ENCODE results near the gene ZFP42.
"Not testable (repeated sequence)": the region's sequence is repeated elsewhere in the genome, so short reads cannot be mapped to it uniquely, and the experiment has no call there.

The ZFP42 gene

GRCh38 chr4:188018262-188018661 lies 22.7 kb downstream of the ZFP42 start:
- DNase-seq (ENCODE audit: low read depth in 1 of 2, low spot score in 1 of 2) = no peak

- DNase-seq (ENCODE audit: low read depth in 1 of 2, low spot score in 1 of 2) = no peak
These were observed 26.1 kb downstream of the ZFP42 start for GRCh38 chr4:188021548-188022249.

- no peak for DNase-seq (ENCODE audit: low read depth in 1 of 2, low spot score in 1 of 2)
These were observed 28.1 kb downstream of the ZFP42 start for GRCh38 chr4:188023682-188024081.

- no peak for DNase-seq (ENCODE audit: low read depth in 1 of 2, low spot score in 1 of 2)
These were observed 29.9 kb downstream of the ZFP42 start for GRCh38 chr4:188025476-188025875.

GRCh38 chr4:188029114-188029513 lies 33.5 kb downstream of the ZFP42 start:
- DNase-seq (ENCODE audit: low read depth in 1 of 2, low spot score in 1 of 2) = no peak

GRCh38 chr4:188030401-188030800 lies 34.8 kb downstream of the ZFP42 start:
- no peak for DNase-seq (ENCODE audit: low read depth in 1 of 2, low spot score in 1 of 2)

- no peak for DNase-seq (ENCODE audit: low read depth in 1 of 2, low spot score in 1 of 2)
These were observed 36.2 kb downstream of the ZFP42 start for GRCh38 chr4:188031751-188032150.

GRCh38 chr4:188032170-188032569 lies 36.6 kb downstream of the ZFP42 start:
- no peak for DNase-seq (ENCODE audit: low read depth in 1 of 2, low spot score in 1 of 2)

GRCh38 chr4:188032583-188032982 lies 37.0 kb downstream of the ZFP42 start:
- DNase-seq (ENCODE audit: low read depth in 1 of 2, low spot score in 1 of 2) = no peak

GRCh38 chr4:188037003-188037713 lies 41.6 kb downstream of the ZFP42 start:
- DNase-seq (ENCODE audit: low read depth in 1 of 2, low spot score in 1 of 2) = no peak

GRCh38 chr4:188041721-188042120 lies 46.1 kb downstream of the ZFP42 start:
- DNase-seq (ENCODE audit: low read depth in 1 of 2, low spot score in 1 of 2) = no peak

GRCh38 chr4:188042191-188042590 lies 46.6 kb downstream of the ZFP42 start:
- DNase-seq (ENCODE audit: low read depth in 1 of 2, low spot score in 1 of 2) = no peak

GRCh38 chr4:188043154-188043553 lies 47.6 kb downstream of the ZFP42 start:
- DNase-seq (ENCODE audit: low read depth in 1 of 2, low spot score in 1 of 2) = no peak

- not testable (repeated sequence) for DNase-seq (ENCODE audit: low read depth in 1 of 2, low spot score in 1 of 2)
These were observed 49.9 kb downstream of the ZFP42 start for GRCh38 chr4:188045461-188045860.

GRCh38 chr4:188046657-188047056 lies 51.1 kb downstream of the ZFP42 start:
- no peak for DNase-seq (ENCODE audit: low read depth in 1 of 2, low spot score in 1 of 2)

- DNase-seq (ENCODE audit: low read depth in 1 of 2, low spot score in 1 of 2) = no peak
These were observed 57.7 kb downstream of the ZFP42 start for GRCh38 chr4:188053302-188053701.

All from stimulated activated CD4-positive, alpha-beta T cell treated with anti-CD3 and anti-CD28 coated beads, Interleukin-15, amount 100 ng/mL, for 1 hour (primary cell).